HEK293T (cell line): ENCODE data around the gene MFSD11.
"Not testable (repeated sequence)": the region's sequence is repeated elsewhere in the genome, so short reads cannot be mapped to it uniquely, and the experiment has no call there.

Source experiments
- CTCF ChIA-PET: fragments of 350-600 bp; formaldehyde crosslinking; extraction: SDS; loops from one replicate; lab custom pipeline; 2021; ENCODE audit warnings: antibody characterized with exemption, inconsistent platforms; lab: Yijun Ruan, JAX
- POLR2A ChIA-PET: fragments of 350-600 bp; formaldehyde crosslinking; extraction: SDS; loops from one replicate; lab custom pipeline; 2020; ENCODE audit warnings: antibody characterized with exemption, inconsistent platforms; lab: Yijun Ruan, JAX
- DNase-seq: peaks from one replicate; pipeline ENCODE4 v3.0.0; 2012; ENCODE audit warnings: mixed read lengths; ENCODE audit errors: extremely low spot score
- ARNT ChIP-seq: fragments of 450-650 bp; IDR thresholded peaks from 2 replicates; pipeline ENCODE4 v1.6.1; 2017; ENCODE audit warnings: mild to moderate bottlenecking
- BHLHE40 ChIP-seq: fragments of 450-650 bp; IDR thresholded peaks from 2 replicates; pipeline ENCODE4 v1.6.1; 2016; ENCODE audit warnings: mild to moderate bottlenecking, moderate library complexity, borderline replicate concordance
- CTBP1 ChIP-seq: fragments of 450-650 bp; IDR thresholded peaks from 2 replicates; pipeline ENCODE4 v1.6.1; 2016; ENCODE audit warnings: borderline replicate concordance
- ELF4 ChIP-seq: fragments of 450-650 bp; IDR thresholded peaks from 2 replicates; pipeline ENCODE4 v1.6.1; 2017; ENCODE audit warnings: antibody characterized with exemption
- FOXA1 ChIP-seq: fragments of 450-650 bp; IDR thresholded peaks from 2 replicates; pipeline ENCODE4 v1.6.1; 2016; ENCODE audit warnings: mild to moderate bottlenecking
- FOXK2 ChIP-seq: fragments of 450-650 bp; IDR thresholded peaks from 2 replicates; pipeline ENCODE4 v1.6.1; 2016; ENCODE audit warnings: mild to moderate bottlenecking
- FOXM1 ChIP-seq: fragments of 450-650 bp; IDR thresholded peaks from 2 replicates; pipeline ENCODE4 v1.6.1; 2017; ENCODE audit warnings: mild to moderate bottlenecking, borderline replicate concordance
- HDGF ChIP-seq: fragments of 450-650 bp; IDR thresholded peaks from 2 replicates; pipeline ENCODE4 v1.6.1; 2017; ENCODE audit warnings: antibody characterized with exemption, borderline replicate concordance
- L3MBTL2 ChIP-seq: fragments of 450-650 bp; conservative IDR thresholded peaks from 2 replicates; pipeline ENCODE4 v1.6.1; 2016; ENCODE audit warnings: mild to moderate bottlenecking
- LEF1 ChIP-seq: fragments of 450-650 bp; IDR thresholded peaks from 2 replicates; pipeline ENCODE4 v1.6.1; 2017; ENCODE audit warnings: mild to moderate bottlenecking, borderline replicate concordance
- NFRKB ChIP-seq: fragments of 450-650 bp; IDR thresholded peaks from 2 replicates; pipeline ENCODE4 v1.6.1; 2016; ENCODE audit warnings: mild to moderate bottlenecking, moderate library complexity
- PKNOX1 ChIP-seq: fragments of 450-650 bp; IDR thresholded peaks from 2 replicates; pipeline ENCODE4 v1.6.1; 2016
- SP1 ChIP-seq: fragments of 450-650 bp; IDR thresholded peaks from 2 replicates; pipeline ENCODE4 v1.6.1; 2017
- SUZ12 ChIP-seq: fragments of 450-650 bp; IDR thresholded peaks from 2 replicates; pipeline ENCODE4 v1.6.1; 2016; ENCODE audit warnings: mild to moderate bottlenecking
- TARDBP ChIP-seq: fragments of 450-650 bp; IDR thresholded peaks from 2 replicates; pipeline ENCODE4 v1.6.1; 2016
- ZNF384 ChIP-seq: fragments of 450-650 bp; IDR thresholded peaks from 2 replicates; pipeline ENCODE4 v1.6.1; 2016

The MFSD11 gene

GRCh38 chr17:76775021-76775600 is 37.2 kb downstream of the MFSD11 start:
- POLR2A ChIA-PET, result no interaction called here
- TF ChIP-seq PKNOX1 (no peak), BHLHE40 (no peak), ELF4 (no peak), TARDBP (no peak), ZNF384 (no peak), ARNT (no peak), FOXA1 (no peak), SUZ12 (no peak), LEF1 (no peak), HDGF (no peak), L3MBTL2 (no peak), FOXK2 (no peak), CTBP1 (no peak), NFRKB (no peak), FOXM1 (no peak), SP1 (no peak)
- DNase-seq, result no peak
- CTCF ChIA-PET, result no interaction called here

- no peak for TF ChIP-seq FOXM1
- TF ChIP-seq CTBP1, result no peak
- TF ChIP-seq SP1, result no peak
- no peak for TF ChIP-seq ZNF384
- TF ChIP-seq ELF4, result no peak
- no peak for DNase-seq
- ChIA-PET CTCF (interaction anchor here (0.6 kb wide), 3 partner anchors 11 to 177 kb away, joined by 3 to 4 read pairs (median 3); no protein-coding TSS in a partner anchor), POLR2A (interaction anchor here (0.7 kb wide), 1 partner anchor 44 kb away, joined by 3 read pairs; the partner anchor contains the start of gene MFSD11)
These were observed 43.4 kb downstream of the MFSD11 start for GRCh38 chr17:76781056-76781982.

- no peak for DNase-seq
- TF ChIP-seq NFRKB, result no peak
- CTCF ChIA-PET, result interaction anchor here (0.6 kb wide), 1 partner anchor 28 kb away, joined by 3 read pairs; no protein-coding TSS in a partner anchor
- POLR2A ChIA-PET, result no interaction called here
These were observed 45.2 kb downstream of the MFSD11 start for GRCh38 chr17:76783146-76783545.

- no peak for DNase-seq
- TF ChIP-seq PKNOX1 (no peak), CTBP1 (no peak), L3MBTL2 (no peak), TARDBP (no peak), FOXM1 (no peak), SP1 (no peak), ZNF384 (no peak), ARNT (no peak), LEF1 (no peak), BHLHE40 (no peak), SUZ12 (no peak), FOXK2 (no peak), NFRKB (no peak), FOXA1 (no peak), ELF4 (no peak), HDGF (no peak)
- POLR2A ChIA-PET, result no interaction called here
- CTCF ChIA-PET, result no interaction called here
These were observed 47.0 kb downstream of the MFSD11 start for GRCh38 chr17:76784926-76785325.

- ChIA-PET CTCF (interaction anchor here (0.6 kb wide), 2 partner anchors 50 to 1140 kb away, joined by 3 to 4 read pairs; partner anchors contain the start of gene MFSD11), POLR2A (interaction anchor here (1.1 kb wide), 1 partner anchor 42 kb away, joined by 3 read pairs; no protein-coding TSS in a partner anchor)
- DNase-seq, result not testable (repeated sequence)
- 0 out of 2 replicates have a peak, but pooled peaks have one; percentile 18 for TF ChIP-seq PKNOX1
These were observed 49.9 kb downstream of the MFSD11 start for GRCh38 chr17:76787866-76788265.

GRCh38 chr17:76789235-76789788 is 51.4 kb downstream of the MFSD11 start:
- ChIA-PET POLR2A (interaction anchor here (1.0 kb wide), 1 partner anchor 52 kb away, joined by 3 read pairs; the partner anchor contains the start of gene SRSF2), CTCF (no interaction called here)
- no peak for DNase-seq
- TF ChIP-seq PKNOX1, result peak; percentile 34; the same call in 1 of the 2 replicates
- no peak for TF ChIP-seq SUZ12
